HUES64 (cell line): ENCODE measurements around the gene BLCAP.
"Not testable (repeated sequence)": the region's sequence is repeated elsewhere in the genome, so short reads cannot be mapped to it uniquely, and the experiment has no call there.

Experiments
- H3K27ac ChIP-seq: 2 replicates; pipeline ENCODE4 v1.7.0; 2013; ENCODE audit warnings: low read depth, low read length, inconsistent platforms
- H3K27me3 ChIP-seq: 2 replicates; pipeline ENCODE4 v1.6.1; 2013; ENCODE audit warnings: mild to moderate bottlenecking, low read length; ENCODE audit not compliant: insufficient read depth
- H3K36me3 ChIP-seq: 2 replicates; pipeline ENCODE4 v1.6.1; 2013; ENCODE audit warnings: mild to moderate bottlenecking, low read length; ENCODE audit not compliant: insufficient read depth
- H3K4me1 ChIP-seq: 2 replicates; pipeline ENCODE4 v1.6.1; 2013; ENCODE audit warnings: mild to moderate bottlenecking, low read length, moderate library complexity; ENCODE audit not compliant: insufficient read depth
- H3K4me3 ChIP-seq: 2 replicates; pipeline ENCODE4 v1.5.1; 2013; ENCODE audit warnings: mild to moderate bottlenecking, low read length, moderate library complexity
- H3K9ac ChIP-seq: 2 replicates; pipeline ENCODE4 v1.6.1; 2013; ENCODE audit warnings: mild to moderate bottlenecking, low read depth, low read length
- H3K9me3 ChIP-seq: 2 replicates; pipeline ENCODE4 v1.6.1; 2013; ENCODE audit warnings: low read depth, low read length; ENCODE audit not compliant: insufficient read depth
- WGBS: fragments of 150-250, 120-280 bp; methylation state at CpG from one replicate; pipeline ENCODE4 v1.1.7; 2013; ENCODE audit warnings: missing lambda C conversion rate; 5-methylcytosine and 5-hydroxymethylcytosine counted together

The BLCAP gene

DNA sequence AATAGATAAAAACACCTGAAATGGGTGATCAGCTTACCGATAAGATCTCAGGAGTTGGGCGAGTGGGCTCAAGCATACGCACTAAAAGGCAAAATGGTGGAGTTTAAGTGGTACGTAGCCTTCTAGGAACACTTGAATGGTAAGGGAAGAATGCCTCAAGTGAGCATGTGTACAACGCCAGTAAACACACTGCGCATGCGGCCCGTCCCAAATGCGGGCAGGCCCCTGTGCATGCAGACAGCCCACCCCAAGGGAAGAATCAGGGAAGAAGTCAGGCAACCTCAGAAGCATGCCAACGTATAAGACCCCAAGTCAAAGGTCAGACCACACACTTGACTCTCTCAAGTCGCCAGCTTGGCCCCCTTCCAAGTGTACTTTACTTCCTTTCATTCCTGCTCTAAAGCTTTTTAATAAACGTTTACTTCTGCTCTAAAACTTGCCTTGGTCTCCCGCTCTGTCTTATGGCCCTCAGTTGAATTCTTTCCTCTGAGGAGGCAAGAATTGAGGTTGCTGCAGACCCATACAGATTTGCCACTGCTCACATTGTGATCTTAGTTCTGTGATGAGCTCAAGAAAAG lies 27.1 kb upstream of the BLCAP start:
- H3K9me3 ChIP-seq, H3K4me1 ChIP-seq, H3K27me3 ChIP-seq, H3K4me3 ChIP-seq, H3K9ac ChIP-seq, H3K27ac ChIP-seq, H3K36me3 ChIP-seq: not testable (repeated sequence)
- 92% methylated on average over 13 of the region's 13 CpGs for WGBS

DNA sequence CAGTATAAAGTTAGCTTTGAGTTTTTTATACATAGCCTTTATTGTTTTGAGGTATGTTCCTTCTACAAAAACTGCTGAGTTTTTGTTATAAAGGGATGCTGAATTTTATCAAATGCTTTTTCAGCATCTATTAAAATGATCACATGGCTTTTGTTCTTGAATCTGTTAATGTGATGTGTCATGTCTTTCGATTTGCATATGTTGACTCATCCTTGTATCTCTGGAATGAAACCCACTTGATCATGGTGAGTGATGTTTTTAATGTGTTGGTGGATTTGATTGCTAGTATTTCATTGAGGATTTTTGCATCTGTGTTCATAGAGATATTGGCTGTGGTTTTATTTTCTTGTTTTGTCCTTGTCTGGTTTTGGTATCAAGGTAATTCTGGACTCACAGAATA lies 24.7 kb upstream of the BLCAP start:
- H3K27me3 ChIP-seq, result no peaks in the 10 kb centered on the region
- no peak overlapping the region for H3K27ac ChIP-seq

DNA sequence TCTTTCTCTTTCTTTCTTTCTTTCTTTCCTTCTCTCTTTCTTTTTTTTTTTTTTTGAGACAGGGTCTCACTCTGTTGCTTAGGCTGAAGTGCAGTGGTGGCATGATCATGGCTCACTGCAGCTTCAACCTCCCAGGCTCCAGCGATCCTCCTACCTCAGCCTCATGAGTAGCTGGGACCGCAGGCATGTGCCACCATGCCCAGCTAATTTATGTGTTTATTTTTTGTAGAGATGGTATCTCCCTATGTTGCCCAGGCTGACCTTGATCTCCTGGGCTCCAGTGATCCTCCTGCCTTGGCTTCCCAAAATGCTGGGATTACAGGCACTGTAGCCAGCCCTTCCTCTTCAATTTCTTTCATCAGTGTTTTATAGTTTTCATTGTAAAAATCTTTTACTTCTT lies 24.0 kb upstream of the BLCAP start:
- H3K9ac ChIP-seq, H3K4me3 ChIP-seq, H3K4me1 ChIP-seq, H3K27me3 ChIP-seq, H3K27ac ChIP-seq, H3K9me3 ChIP-seq, H3K36me3 ChIP-seq: not testable (repeated sequence)
- WGBS, result 100% methylated on average over 2 of the region's 2 CpGs

More for the DNA sequence above, 24.7 kb upstream of the BLCAP start:
- Histone ChIP-seq H3K9me3 (no peaks in the 10 kb centered on the region), H3K9ac (no peak overlapping the region), H3K36me3 (no peaks in the 10 kb centered on the region), H3K4me1 (no peaks in the 10 kb centered on the region), H3K4me3 (no peak overlapping the region)
- 82% methylated on average over 1 of the region's 1 CpG for WGBS

DNA sequence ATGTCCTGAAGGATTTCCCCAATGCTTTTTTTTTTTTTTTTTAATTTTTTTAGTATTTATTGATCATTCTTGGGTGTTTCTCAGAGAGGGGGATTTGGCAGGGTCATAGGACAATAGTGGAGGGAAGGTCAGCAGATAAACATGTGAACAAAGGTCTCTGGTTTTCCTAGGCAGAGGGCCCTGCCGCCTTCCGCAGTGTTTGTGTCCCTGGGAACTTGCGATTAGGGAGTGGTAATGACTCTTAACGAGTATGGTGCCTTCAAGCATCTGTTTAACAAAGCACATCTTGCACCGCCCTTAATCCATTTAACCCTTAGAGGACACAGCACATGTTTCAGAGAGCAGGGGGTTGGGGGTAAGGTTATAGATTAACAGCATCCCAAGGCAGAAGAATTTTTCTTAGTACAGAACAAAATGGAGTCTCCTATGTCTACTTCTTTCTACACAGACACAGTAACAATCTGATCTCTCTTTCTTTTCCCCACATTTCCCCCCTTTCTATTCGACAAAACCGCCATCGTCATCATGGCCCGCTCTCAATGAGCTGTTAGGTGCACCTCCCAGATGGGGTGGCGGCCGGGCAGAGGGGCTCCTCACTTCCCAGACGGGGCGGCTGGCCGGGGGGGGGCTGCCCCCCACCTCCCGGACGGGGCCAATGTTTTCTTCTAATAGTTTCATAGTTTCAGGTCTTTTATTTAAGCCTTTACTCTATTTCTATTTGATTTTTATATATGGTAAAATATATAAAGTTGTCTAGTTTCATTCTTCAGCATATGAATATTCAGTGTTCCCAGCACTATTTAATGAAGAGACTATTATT lies 22.6 kb upstream of the BLCAP start:
- H3K4me3 ChIP-seq, H3K9me3 ChIP-seq, H3K27ac ChIP-seq, H3K27me3 ChIP-seq, H3K36me3 ChIP-seq, H3K9ac ChIP-seq, H3K4me1 ChIP-seq: not testable (repeated sequence)
- whole genome bisulfite sequencing, result 55% methylated on average over 12 of the region's 16 CpGs

DNA sequence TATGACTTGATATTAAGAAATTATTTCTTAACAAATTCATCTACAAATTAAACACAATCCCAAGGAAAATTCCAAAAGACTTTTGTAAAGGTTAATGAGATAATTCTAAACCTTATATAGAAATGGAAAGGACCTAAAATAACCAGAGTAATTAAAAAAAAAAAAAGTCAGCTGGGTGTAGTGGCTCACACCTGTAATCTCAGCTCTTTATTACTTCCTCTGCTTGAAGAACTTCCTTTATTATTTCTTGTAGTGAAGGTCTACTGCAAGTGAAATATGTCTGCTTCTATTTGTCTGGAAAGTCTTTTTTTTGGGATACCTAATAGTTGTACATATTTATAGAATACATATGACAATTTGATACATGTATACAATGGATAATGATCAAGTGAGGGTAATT lies 20.2 kb upstream of the BLCAP start:
- Histone ChIP-seq H3K36me3 (no peaks in the 10 kb centered on the region), H3K27ac (no peak overlapping the region), H3K4me3 (no peak overlapping the region), H3K9me3 (no peaks in the 10 kb centered on the region), H3K9ac (no peak overlapping the region), H3K27me3 (no peaks in the 10 kb centered on the region), H3K4me1 (no peaks in the 10 kb centered on the region)

DNA sequence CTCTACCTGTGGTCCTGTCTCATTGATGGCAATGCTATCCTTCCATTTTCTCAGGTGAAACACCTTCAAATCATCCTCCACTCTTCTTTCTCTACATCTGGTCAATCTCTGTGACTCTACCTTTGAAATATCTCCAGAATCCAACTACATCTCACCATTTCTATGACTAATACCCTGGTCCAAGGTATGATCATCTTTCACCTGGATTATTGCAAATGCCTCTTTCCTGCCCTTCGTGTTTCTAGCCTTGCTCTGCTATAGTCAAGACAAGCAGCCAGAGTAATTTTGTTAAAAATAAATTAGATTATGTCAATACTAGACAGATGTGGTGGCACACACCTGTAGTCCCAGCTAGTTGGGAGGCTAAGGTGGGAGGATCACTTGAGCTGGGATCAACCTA lies 17.8 kb upstream of the BLCAP start:
- Histone ChIP-seq H3K4me1 (no peaks in the 10 kb centered on the region), H3K36me3 (no peaks in the 10 kb centered on the region), H3K9ac (no peak overlapping the region), H3K9me3 (no peaks in the 10 kb centered on the region), H3K27me3 (no peaks in the 10 kb centered on the region), H3K27ac (no peak overlapping the region), H3K4me3 (no peak overlapping the region)
- WGBS, result 95% methylated on average over 1 of the region's 1 CpG

DNA sequence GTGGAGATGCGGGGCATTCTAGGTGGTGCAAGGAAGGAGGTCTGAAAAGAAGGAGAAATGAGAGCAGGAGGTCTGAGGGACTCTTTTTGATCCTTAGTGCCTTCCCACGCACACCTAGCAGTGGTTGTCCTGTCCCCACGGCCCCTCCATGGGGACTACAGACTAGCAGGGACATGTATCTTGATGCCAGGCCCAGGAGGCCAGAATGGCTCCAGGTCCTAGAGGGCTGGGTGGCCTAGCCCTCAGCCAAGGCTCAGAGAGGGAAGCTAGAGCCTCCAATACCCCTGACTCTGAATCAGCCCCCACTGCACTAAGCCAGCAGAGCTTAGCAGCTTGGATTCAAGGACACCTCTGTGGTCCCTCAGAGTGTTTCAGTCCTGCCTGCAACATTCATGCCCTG lies 16.7 kb upstream of the BLCAP start:
- no peaks in the 10 kb centered on the region for H3K36me3 ChIP-seq
- no peak overlapping the region for H3K4me3 ChIP-seq
- H3K27me3 ChIP-seq, result no peaks in the 10 kb centered on the region
- H3K9me3 ChIP-seq, result no peaks in the 10 kb centered on the region
- H3K27ac ChIP-seq, result no peak overlapping the region
- WGBS, result 78% methylated on average over 3 of the region's 3 CpGs
- H3K4me1 ChIP-seq, result no peaks in the 10 kb centered on the region
- no peak overlapping the region for H3K9ac ChIP-seq

DNA sequence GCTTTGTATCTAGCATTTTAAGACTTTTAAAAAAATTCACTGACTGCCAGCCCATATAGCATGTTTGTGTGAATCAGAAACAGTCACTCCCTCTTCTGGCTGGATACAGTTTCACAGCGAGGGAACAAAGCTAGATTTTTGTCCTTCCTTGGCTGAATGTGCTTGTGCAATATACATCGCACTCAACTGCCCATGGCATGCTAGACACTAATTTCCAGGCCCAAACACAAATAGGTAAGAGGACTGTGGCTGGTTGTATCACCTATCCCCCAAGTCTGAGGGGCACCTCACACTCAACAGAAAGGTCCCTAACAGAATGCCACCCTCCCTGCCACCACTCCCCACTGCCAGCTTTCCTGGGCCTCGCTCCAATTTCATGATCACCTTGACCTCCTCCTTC lies 16.2 kb upstream of the BLCAP start:
- H3K27ac ChIP-seq, result no peak overlapping the region
- H3K27me3 ChIP-seq, result no peaks in the 10 kb centered on the region
- no peaks in the 10 kb centered on the region for H3K4me1 ChIP-seq
- WGBS, result 75% methylated on average over 3 of the region's 3 CpGs
- no peaks in the 10 kb centered on the region for H3K9me3 ChIP-seq
- no peak overlapping the region for H3K9ac ChIP-seq
- no peak overlapping the region for H3K4me3 ChIP-seq
- H3K36me3 ChIP-seq, result no peaks in the 10 kb centered on the region

DNA sequence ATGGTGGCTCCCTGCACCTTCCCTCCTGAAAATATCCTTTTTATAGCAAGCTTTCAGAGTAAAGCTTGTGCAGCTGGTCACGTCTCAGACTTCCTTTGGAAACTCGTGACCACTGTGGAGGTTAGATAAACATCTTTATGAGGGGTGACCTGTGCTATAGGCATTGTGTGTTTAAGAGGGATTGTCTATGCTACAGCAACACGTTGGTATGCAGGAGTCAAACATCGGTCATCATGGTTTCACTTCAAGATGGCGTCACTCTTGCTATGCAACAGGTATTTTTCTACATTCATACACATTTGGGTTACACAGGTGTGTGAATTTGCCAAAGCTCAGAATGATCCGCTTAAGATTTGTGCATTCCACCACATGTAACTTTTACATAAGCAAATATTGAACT lies 14.6 kb upstream of the BLCAP start:
- H3K4me1 ChIP-seq, result no peaks in the 10 kb centered on the region
- no peak overlapping the region for H3K27ac ChIP-seq
- no peaks in the 10 kb centered on the region for H3K27me3 ChIP-seq
- no peak overlapping the region for H3K4me3 ChIP-seq
- no peak overlapping the region for H3K9ac ChIP-seq
- 91% methylated on average over 6 of the region's 6 CpGs for WGBS
- no peaks in the 10 kb centered on the region for H3K36me3 ChIP-seq
- no peaks in the 10 kb centered on the region for H3K9me3 ChIP-seq

DNA sequence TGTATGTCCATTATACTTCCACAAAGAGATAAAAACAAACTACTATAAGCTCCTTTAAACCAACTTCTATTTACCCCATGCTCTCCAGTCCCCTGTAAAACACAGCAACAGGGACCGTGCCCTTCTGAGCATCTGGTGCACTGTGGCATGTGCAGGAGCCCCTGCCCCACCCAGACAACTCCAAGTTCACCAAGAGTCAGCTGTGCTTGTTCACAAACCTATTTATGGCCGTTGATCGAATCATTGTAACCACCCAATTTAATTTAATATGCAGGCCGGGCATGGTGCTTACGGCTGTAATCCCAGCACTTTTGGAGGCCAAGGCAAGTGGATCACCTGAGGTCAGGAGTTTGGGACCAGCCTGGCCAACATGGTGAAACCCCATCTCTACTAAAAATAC lies 13.7 kb upstream of the BLCAP start:
- Histone ChIP-seq H3K36me3 (no peaks in the 10 kb centered on the region), H3K4me3 (no peak overlapping the region), H3K27ac (no peak overlapping the region), H3K27me3 (no peaks in the 10 kb centered on the region), H3K4me1 (no peaks in the 10 kb centered on the region), H3K9ac (no peak overlapping the region), H3K9me3 (no peaks in the 10 kb centered on the region)
- 97% methylated on average over 5 of the region's 5 CpGs for WGBS

DNA sequence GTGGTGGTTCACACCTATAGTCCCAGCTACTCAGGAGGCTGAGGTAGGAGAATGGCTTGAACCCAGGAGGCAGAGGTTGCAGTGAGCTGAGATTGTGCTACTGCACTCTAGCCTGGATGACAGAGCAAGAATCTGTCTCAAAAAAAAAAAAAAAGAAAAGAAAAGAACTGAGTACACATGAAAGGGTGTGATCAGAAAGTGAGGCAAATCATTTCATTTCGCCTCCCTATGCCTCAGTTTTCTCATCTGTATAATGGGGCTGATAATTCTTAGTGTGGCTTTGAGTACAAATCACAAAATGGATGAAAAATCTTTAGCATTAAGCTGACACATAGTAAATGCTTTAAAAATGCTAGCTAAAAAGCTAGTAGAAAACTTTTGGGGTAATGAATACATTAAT lies 13.2 kb upstream of the BLCAP start:
- not testable (repeated sequence) for H3K4me3 ChIP-seq, H3K9ac ChIP-seq, H3K36me3 ChIP-seq, H3K9me3 ChIP-seq, H3K27ac ChIP-seq, H3K4me1 ChIP-seq, H3K27me3 ChIP-seq
- WGBS, result 88% methylated on average over 1 of the region's 1 CpG

DNA sequence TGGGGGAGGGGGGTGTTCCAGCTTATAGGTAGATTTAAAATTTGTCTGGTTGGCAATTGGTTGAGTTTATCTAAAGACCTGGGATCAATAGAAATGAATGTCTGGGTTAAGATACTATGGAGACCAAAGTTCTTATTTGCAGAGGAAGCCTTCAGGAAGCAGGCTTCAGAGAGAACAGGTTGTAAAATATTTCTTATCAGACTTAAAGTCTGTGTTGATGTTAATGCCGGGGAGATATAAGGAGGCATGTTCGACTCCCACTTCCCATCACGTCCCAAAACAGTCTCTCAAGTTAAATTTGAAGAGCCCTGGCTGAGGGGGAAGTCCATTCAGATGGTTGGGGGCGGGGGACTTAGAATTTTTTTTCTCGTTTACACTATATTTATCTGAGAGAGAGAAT lies 12.3 kb upstream of the BLCAP start:
- WGBS, result 97% methylated on average over 3 of the region's 5 CpGs
- H3K4me3 ChIP-seq, result no peak overlapping the region
- no peak overlapping the region for H3K9ac ChIP-seq
- no peak overlapping the region for H3K27ac ChIP-seq
- no peaks in the 10 kb centered on the region for H3K4me1 ChIP-seq
- H3K9me3 ChIP-seq, result no peaks in the 10 kb centered on the region
- no peaks in the 10 kb centered on the region for H3K36me3 ChIP-seq
- no peaks in the 10 kb centered on the region for H3K27me3 ChIP-seq
